Tibial nerve (tissue), 4 donors: ENCODE results near the gene MINDY4. TPM values are rescaled to one million over a fixed set of nuclear protein-coding genes. Genes with fewer than 3 reads are reported as not detected.

ENCODE experiments used
- DNase-seq, 2 donors: peaks; one replicate each; pipeline ENCODE4 v3.0.0-alpha.2; 2019; ENCODE audit warnings: low spot score in 2 of 2
- H3K27ac ChIP-seq, 4 donors: fragments of 200-600 bp; sonication (generic) in 3 of 4; one replicate each; pipeline ENCODE4 v1.5.1; 2017 to 2019; ENCODE audit warnings: mild to moderate bottlenecking in 1 of 4
- H3K27me3 ChIP-seq, 2 donors: fragments of 200-600 bp; sonication (generic) in 1 of 2; one replicate each; pipeline versions ENCODE4 v1.5.1 to v1.6.0; 2017 to 2019
- H3K36me3 ChIP-seq, 3 donors: fragments of 200-600 bp; sonication (generic); one replicate each; pipeline ENCODE4 v1.5.1; 2018 to 2019
- H3K4me1 ChIP-seq, 4 donors: fragments of 200-600 bp; sonication (generic) in 3 of 4; one replicate each; pipeline ENCODE4 v1.5.1; 2017 to 2019
- H3K4me3 ChIP-seq, 4 donors: fragments of 200-600 bp; sonication (generic) in 3 of 4; one replicate each; pipeline ENCODE4 v1.5.1; 2017 to 2019; ENCODE audit warnings: mild to moderate bottlenecking in 1 of 4, moderate library complexity in 1 of 4
- H3K9me3 ChIP-seq, 4 donors: fragments of 200-600 bp; sonication (generic) in 3 of 4; one replicate each; pipeline ENCODE4 v1.5.1; 2017 to 2019
- EP300 ChIP-seq, 2 donors: sonication (generic); formaldehyde crosslinking; IDR thresholded peaks; one replicate each; pipeline ENCODE4 v1.6.1; 2017; ENCODE audit warnings: antibody characterized with exemption in 2 of 2, mild to moderate bottlenecking in 1 of 2
- POLR2A ChIP-seq, 2 donors: fragments of 450-650 bp; IDR thresholded peaks; one replicate each; pipeline ENCODE4 v1.6.1; 2017; ENCODE audit warnings: antibody characterized with exemption in 2 of 2, mild to moderate bottlenecking in 2 of 2, moderate library complexity in 2 of 2
- WGBS, 2 donors: methylation state at CpG; one replicate each; pipeline ENCODE4 v1.1.5; 2018; 5-methylcytosine and 5-hydroxymethylcytosine counted together
- total RNA-seq, 4 donors: library from RNA; depleted of rRNA; stranded (reverse); fragments of >200 nt; gene quantifications; one replicate each; pipeline ENCODE4 v1.1.0, GENCODE V29; 2016
- TF ChIP-seq, protein P1 (sequence below), 5 experiments: fragments of 200-600 bp in 3 of 5; fragments of 450-650 bp in 2 of 5; sonication (generic) in 3 of 5; IDR thresholded peaks; one replicate each; pipeline ENCODE4 v1.5.1; 2016 to 2019; ENCODE audit warnings: antibody characterized with exemption in 5 of 5, mild to moderate bottlenecking in 3 of 5, moderate library complexity in 2 of 5

Gene MINDY4
- total RNA-seq, 4 donors from 2014 or later, result 17.1 to 21.6 (median 19.9) TPM

DNA sequence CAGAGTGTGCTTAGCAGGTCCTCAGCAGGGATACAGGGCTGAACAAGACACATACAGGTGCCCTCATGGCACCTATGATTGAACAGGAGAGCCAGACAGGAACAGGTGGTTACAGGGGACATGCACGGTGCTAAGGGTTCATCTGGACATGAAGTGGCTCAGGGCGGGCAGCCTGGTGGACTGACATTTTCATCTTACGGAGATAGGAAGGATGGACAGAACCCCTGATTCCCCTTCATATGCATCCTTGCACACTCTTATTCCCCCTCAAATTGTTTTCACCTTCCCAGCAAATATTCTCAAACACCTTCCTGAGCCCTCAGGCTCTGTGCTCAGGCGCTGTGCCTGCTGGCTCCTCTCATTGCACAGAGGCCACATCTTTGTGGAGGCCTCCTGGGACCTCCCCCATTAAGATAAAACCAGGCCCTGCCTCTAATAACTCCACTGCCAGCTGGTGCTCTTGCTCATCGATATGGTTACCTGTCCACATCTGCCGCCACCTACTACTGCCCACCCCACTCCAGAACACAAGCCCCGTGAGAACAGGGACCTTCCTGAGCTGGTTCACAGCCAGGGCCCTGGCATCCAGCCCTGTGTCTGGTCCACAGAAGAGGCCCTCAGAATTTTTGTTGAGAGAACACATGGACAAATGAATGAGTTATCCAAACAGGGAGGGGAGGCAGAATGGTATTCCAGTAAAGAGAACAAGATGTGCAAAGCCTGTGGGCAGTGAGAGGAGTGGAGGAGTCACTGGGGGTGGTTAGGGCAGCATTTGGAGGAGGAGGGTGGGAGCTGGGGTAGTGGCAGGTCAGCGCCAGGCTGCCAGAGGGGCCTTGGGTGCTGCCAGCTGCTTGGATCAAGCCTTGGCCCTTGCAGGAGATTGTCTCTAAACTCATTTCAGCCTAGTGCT, 71.6 kb downstream of the MINDY4 start:
- 82 to 90% methylated on average over 8 of the region's 8 CpGs for WGBS, 2 donors
- H3K4me1 ChIP-seq, result peaks cover 0 to 82% (median 21%) of the 10 kb centered on the region in 4 donors

DNA sequence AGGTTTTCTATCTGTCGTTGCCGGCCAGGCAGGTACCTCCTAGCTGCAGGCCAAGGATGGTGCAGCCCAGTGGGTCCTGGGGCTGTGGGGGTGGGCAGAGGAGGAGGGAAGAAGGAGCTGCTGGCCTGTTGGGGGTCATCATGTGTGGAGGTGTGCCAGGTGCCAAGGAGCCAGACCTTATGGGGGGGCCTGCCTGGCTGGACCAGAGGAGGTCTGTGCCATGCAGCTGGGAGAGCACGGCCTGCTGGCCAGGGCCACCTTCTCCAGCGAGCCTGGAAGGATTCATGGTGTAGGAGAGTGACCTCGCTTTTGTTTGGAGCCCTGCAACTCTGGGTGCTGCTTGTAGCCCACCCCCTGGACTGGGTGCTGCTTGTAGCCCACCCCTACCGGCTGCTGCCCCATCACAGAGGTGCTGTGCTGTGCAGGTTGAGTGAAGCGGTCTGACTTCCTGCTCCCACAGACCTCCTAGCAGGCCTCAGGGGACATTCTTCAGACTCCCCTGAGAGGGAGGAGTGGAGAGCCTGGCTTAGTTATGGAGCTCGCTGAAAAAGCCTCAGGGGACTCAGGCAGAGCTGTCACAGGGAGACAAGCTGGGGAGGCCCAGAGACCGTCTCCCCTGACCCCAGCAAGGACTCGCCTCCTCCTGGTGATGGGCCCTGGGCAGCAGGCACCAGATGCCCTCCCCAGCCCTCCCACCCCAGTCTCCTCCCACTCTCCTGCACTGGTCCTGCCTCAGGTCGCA, 72.7 kb downstream of the MINDY4 start:
- peaks cover 0 to 88% (median 21%) of the 10 kb centered on the region in 4 donors for H3K4me1 ChIP-seq

More for the DNA sequence above, 71.6 kb downstream of the MINDY4 start:
- no peak overlapping the region for H3K4me3 ChIP-seq
- DNase-seq, result no peak
- H3K9me3 ChIP-seq, result no peaks in the 10 kb centered on the region
- peak overlapping the region in 2 of 4 donors; percentile 74 to 82 for H3K27ac ChIP-seq
- no peaks in the 10 kb centered on the region for H3K36me3 ChIP-seq
- no peak for TF ChIP-seq POLR2A (IDR thresholded peaks at IDR 0.05)
- TF ChIP-seq, protein P1, sequence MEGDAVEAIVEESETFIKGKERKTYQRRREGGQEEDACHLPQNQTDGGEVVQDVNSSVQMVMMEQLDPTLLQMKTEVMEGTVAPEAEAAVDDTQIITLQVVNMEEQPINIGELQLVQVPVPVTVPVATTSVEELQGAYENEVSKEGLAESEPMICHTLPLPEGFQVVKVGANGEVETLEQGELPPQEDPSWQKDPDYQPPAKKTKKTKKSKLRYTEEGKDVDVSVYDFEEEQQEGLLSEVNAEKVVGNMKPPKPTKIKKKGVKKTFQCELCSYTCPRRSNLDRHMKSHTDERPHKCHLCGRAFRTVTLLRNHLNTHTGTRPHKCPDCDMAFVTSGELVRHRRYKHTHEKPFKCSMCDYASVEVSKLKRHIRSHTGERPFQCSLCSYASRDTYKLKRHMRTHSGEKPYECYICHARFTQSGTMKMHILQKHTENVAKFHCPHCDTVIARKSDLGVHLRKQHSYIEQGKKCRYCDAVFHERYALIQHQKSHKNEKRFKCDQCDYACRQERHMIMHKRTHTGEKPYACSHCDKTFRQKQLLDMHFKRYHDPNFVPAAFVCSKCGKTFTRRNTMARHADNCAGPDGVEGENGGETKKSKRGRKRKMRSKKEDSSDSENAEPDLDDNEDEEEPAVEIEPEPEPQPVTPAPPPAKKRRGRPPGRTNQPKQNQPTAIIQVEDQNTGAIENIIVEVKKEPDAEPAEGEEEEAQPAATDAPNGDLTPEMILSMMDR (IDR thresholded peaks at IDR 0.05), result no peak
- TF ChIP-seq EP300 (IDR thresholded peaks at IDR 0.05), result peak in 1 of 2 donors; percentile 24
- H3K27me3 ChIP-seq, result no peaks in the 10 kb centered on the region

DNA sequence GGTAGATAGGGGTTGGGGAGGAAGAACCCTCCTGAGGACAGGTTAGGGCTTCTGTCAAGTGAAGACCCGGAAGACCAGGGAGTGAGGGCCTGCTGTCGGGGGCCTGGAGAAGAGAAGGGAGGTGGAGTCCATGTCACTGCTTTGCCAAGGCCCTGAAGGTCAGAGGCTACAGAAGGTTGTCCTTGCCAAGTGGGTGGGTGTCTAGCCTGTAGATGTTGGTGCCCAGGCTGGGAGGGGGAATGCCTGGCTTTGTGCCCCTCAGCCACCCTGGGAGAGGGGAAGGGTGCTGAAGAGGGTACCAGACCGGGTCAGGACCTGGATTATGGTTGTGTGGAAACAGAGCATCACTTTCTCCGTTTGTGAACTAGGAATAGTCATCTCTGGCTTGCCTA, 73.3 kb downstream of the MINDY4 start:
- no peak overlapping the region for H3K4me3 ChIP-seq
- H3K27ac ChIP-seq, result peak overlapping the region; percentile 19 to 82 (median 58)
- no peak for DNase-seq
- H3K9me3 ChIP-seq, result no peaks in the 10 kb centered on the region
- no peaks in the 10 kb centered on the region for H3K27me3 ChIP-seq
- no peaks in the 10 kb centered on the region for H3K36me3 ChIP-seq
- TF ChIP-seq EP300 (IDR thresholded peaks at IDR 0.05), result no peak
- TF ChIP-seq, protein P1 (IDR thresholded peaks at IDR 0.05), result no peak
- TF ChIP-seq POLR2A (IDR thresholded peaks at IDR 0.05), result no peak
- peaks cover 0 to 89% (median 21%) of the 10 kb centered on the region in 4 donors for H3K4me1 ChIP-seq
- WGBS, 2 donors, result 68 to 78% methylated on average over 4 of the region's 4 CpGs

More for the DNA sequence above, 72.7 kb downstream of the MINDY4 start:
- H3K4me3 ChIP-seq, result no peak overlapping the region
- no peaks in the 10 kb centered on the region for H3K27me3 ChIP-seq
- 87 to 93% methylated on average over 10 to 11 of the region's 11 CpGs for WGBS, 2 donors
- DNase-seq, result no peak
- no peak for TF ChIP-seq EP300 (IDR thresholded peaks at IDR 0.05)
- TF ChIP-seq POLR2A (IDR thresholded peaks at IDR 0.05), result no peak
- TF ChIP-seq, protein P1 (IDR thresholded peaks at IDR 0.05), result no peak
- H3K27ac ChIP-seq, result peak overlapping the region in 3 of 4 donors; percentile 42 to 82 (median 74)
- H3K36me3 ChIP-seq, result no peaks in the 10 kb centered on the region
- no peaks in the 10 kb centered on the region for H3K9me3 ChIP-seq

DNA sequence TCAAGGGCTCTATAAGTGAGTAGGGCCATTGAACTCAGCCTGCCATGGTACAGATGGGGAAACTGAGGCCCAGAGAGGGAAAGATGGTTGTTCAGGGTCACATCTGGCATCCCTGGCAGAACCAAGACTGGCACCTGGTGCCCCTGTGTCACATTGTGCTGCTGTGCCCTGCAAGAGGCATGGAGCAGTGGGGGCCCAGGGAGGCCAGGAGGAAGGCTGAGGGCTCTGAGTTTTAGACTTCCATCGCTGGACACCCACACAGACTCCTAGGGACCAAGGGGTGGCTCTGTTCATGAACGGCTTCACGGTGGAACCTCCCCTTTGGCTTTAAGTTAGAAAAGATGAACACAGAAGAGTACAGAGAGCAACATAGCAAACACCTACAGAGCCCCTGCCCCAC, 73.7 kb downstream of the MINDY4 start:
- no peaks in the 10 kb centered on the region for H3K27me3 ChIP-seq
- no peak for DNase-seq
- H3K36me3 ChIP-seq, result no peaks in the 10 kb centered on the region
- peaks cover 0 to 89% (median 21%) of the 10 kb centered on the region in 4 donors for H3K4me1 ChIP-seq
- H3K27ac ChIP-seq, result peak overlapping the region in 3 of 4 donors; percentile 42 to 82 (median 74)
- no peak overlapping the region for H3K4me3 ChIP-seq
- WGBS, 2 donors, result 75 to 76% methylated on average over 3 of the region's 3 CpGs
- H3K9me3 ChIP-seq, result no peaks in the 10 kb centered on the region
- TF ChIP-seq, protein P1 (IDR thresholded peaks at IDR 0.05), result no peak
- TF ChIP-seq POLR2A (IDR thresholded peaks at IDR 0.05) (no peak), EP300 (IDR thresholded peaks at IDR 0.05) (no peak)
